ENCODE data around the gene PACSIN1. TPM values are rescaled to one million over a fixed set of nuclear protein-coding genes. Genes with fewer than 3 reads are reported as not detected.

PACSIN1 gene
- total and polyA plus RNA-seq, 2 donors (not counting 3 experiments of a cell fraction or from before 2014, with no cell fraction given), result 0.03 TPM; not detected in 1

DNA sequence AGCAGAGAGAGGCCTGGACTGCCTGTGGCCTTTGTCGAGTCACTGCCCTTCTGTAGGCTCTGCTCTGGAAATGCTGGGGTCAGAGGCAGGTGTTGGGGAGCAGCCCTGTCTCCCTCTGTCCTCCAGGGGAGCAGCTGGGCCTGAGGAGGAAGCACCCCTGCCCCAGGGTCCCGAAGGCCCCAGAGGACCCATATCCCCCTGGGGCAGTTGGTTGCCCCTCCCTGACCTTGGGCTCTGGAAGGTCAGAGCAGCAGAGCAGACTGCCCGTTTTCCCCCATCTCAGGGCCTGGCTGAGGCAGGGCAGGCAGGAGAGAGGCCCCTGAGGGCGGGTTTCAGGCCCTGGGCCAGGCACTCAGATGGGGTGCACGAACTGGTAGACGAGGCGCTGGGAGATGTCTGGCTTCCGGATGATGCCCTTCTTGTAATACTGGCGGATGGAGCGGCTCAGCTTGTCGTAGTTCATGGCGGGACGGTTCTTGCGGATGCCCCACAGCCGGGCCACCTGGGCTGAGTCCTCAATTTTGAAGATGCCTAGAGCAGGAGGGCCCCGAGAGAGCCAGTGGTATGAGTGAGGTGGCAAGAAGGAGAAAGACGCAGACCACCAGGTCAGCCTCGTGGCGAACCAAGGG lies 72.2 kb downstream of the PACSIN1 start:
- CTCF ChIA-PET, result no interaction called here
- TF ChIP-seq MYC (IDR thresholded peaks at IDR 0.05; ENCODE audit: low read depth, low read length) (no peak), GATA2 (IDR thresholded peaks at IDR 0.05; ENCODE audit: insufficient read depth, insufficient read length, low read depth, low read length) (no peak), FOS (IDR thresholded peaks at IDR 0.05; ENCODE audit: borderline replicate concordance, insufficient read depth, low read length) (no peak), POLR2AphosphoS5 (IDR thresholded peaks at IDR 0.05; ENCODE audit: insufficient read depth, low read depth, low read length) (no peak), EZH2 (IDR thresholded peaks at IDR 0.05; ENCODE audit: borderline replicate concordance, low read depth, low read length, severe bottlenecking) (no peak), POLR2A (IDR thresholded peaks at IDR 0.05; ENCODE audit: low read depth, low read length) (no peak), JUN (IDR thresholded peaks at IDR 0.05; ENCODE audit: borderline replicate concordance, insufficient read depth, insufficient read length, low read depth) (no peak)
- TF ChIP-seq, protein P1, sequence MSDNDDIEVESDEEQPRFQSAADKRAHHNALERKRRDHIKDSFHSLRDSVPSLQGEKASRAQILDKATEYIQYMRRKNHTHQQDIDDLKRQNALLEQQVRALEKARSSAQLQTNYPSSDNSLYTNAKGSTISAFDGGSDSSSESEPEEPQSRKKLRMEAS (IDR thresholded peaks at IDR 0.05; ENCODE audit: insufficient read depth, insufficient read length), result no peak
- TF ChIP-seq, protein P2, sequence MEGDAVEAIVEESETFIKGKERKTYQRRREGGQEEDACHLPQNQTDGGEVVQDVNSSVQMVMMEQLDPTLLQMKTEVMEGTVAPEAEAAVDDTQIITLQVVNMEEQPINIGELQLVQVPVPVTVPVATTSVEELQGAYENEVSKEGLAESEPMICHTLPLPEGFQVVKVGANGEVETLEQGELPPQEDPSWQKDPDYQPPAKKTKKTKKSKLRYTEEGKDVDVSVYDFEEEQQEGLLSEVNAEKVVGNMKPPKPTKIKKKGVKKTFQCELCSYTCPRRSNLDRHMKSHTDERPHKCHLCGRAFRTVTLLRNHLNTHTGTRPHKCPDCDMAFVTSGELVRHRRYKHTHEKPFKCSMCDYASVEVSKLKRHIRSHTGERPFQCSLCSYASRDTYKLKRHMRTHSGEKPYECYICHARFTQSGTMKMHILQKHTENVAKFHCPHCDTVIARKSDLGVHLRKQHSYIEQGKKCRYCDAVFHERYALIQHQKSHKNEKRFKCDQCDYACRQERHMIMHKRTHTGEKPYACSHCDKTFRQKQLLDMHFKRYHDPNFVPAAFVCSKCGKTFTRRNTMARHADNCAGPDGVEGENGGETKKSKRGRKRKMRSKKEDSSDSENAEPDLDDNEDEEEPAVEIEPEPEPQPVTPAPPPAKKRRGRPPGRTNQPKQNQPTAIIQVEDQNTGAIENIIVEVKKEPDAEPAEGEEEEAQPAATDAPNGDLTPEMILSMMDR (IDR thresholded peaks at IDR 0.05; ENCODE audit: extremely low read depth in 1 of 2, insufficient read depth in 1 of 2, low read depth in 1 of 2, low read length in 2 of 2), result no peak
- no peaks in the 10 kb centered on the region for H4K20me1 ChIP-seq (replicated peaks; ENCODE audit: control insufficient read depth, extremely low read depth, insufficient read depth, low read length)
- intact Hi-C loops (cut with micrococcal nuclease), result no loop called here
- no peak overlapping the region for H3K9ac ChIP-seq (replicated peaks; ENCODE audit: extremely low read depth, insufficient read depth, low read length)
- H3K27ac ChIP-seq (ENCODE audit: insufficient read depth, low read depth, low read length), result no peak overlapping the region
- H2AFZ ChIP-seq (ENCODE audit: low read depth, low read length), result no peak overlapping the region
- no peak overlapping the region for H3K4me2 ChIP-seq (ENCODE audit: insufficient read depth, low read length)
- POLR2A ChIA-PET, result no interaction called here
- H3K79me2 ChIP-seq (ENCODE audit: control insufficient read depth, insufficient read depth, low read length), result no peaks in the 10 kb centered on the region
- H3K9me1 ChIP-seq (replicated peaks; ENCODE audit: control insufficient read depth, extremely low read depth, insufficient read depth, low read length), result no peaks in the 10 kb centered on the region
- no peaks in the 10 kb centered on the region for H3K36me3 ChIP-seq (ENCODE audit: control insufficient read depth in 2 of 2, extremely low read depth in 1 of 2, insufficient read depth in 2 of 2, low read length in 2 of 2)
- dilution Hi-C loops (cut with MboI; ENCODE audit: extremely low pct_ligation_motif_present, low sequenced_read_pairs), result no loop called here
- no peak overlapping the region for H3K4me3 ChIP-seq (replicated peaks in 1 of 3; ENCODE audit: insufficient read depth in 1 of 3, low read depth in 1 of 3, low read length in 3 of 3)
- no peaks in the 10 kb centered on the region for H3K4me1 ChIP-seq (ENCODE audit: control insufficient read depth, extremely low read depth, insufficient read depth, low read length)
- no peak for FAIRE-seq
- no peaks in the 10 kb centered on the region for H3K27me3 ChIP-seq (ENCODE audit: control insufficient read depth in 2 of 2, insufficient read depth in 2 of 2, low read length in 2 of 2)
- H3K9me3 ChIP-seq (replicated peaks; ENCODE audit: control insufficient read depth, insufficient read depth, low read length), result no peaks in the 10 kb centered on the region
- DNase-seq (ENCODE audit: low read depth, low spot score), result no peak
- BruUV-seq (replicated peaks), result no TSS peak

Measured in endothelial cell of umbilical vein (primary cell).